PC-3 (cell line): ENCODE data around the gene MACROD2.

Experiments
- CTCF ChIP-seq: fragments of 300-600 bp; sonication (generic); conservative IDR thresholded peaks from 2 replicates; pipeline ENCODE4 v1.5.1; 2017; ENCODE audit warnings: antibody characterized with exemption, low read depth, mild to moderate bottlenecking, low read length
- EZH2 ChIP-seq: fragments of 300-600 bp; sonication (generic); IDR thresholded peaks from one replicate; pipeline ENCODE4 v1.6.1; 2017; ENCODE audit warnings: antibody characterized with exemption, mild to moderate bottlenecking, low read length; ENCODE audit not compliant: unreplicated experiment
- EZH2phosphoT487 ChIP-seq: fragments of 300-600 bp; sonication (generic); IDR thresholded peaks from 2 replicates; pipeline ENCODE4 v1.6.1; 2018; ENCODE audit warnings: mild to moderate bottlenecking, antibody characterized with exemption, low read length, borderline replicate concordance

DNA sequence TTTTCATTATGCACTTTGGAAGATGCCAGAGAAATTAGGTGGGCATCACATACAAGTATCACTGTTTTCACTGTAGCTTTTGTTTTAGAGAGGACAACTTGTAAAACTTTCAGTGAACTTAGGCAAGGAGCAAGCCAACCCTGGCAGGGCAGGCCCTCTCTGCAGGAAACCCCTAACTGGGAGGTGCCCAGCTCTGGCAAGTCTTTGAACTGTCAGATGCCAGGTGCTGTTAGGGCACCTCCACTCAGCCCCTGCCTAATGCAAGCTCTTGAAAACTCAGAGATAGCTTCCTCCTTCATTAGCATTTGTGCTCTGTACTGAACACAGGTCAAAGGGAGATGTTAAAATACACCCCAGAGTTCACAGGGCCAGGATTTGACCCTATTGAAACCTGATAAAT, 1116.3 kb downstream of the MACROD2 start:
- TF ChIP-seq CTCF, result no peak
- TF ChIP-seq EZH2phosphoT487, result no peak
- no peak for TF ChIP-seq EZH2
